IMR-90 (cell line): ENCODE results near the gene OSM. TPM values are rescaled to one million over a fixed set of nuclear protein-coding genes. Genes with fewer than 3 reads are reported as not detected.

Experiments
- ATAC-seq: fragments of 200-7000 bp; cut with Tn5 transposase; 2 replicates; pipeline ENCODE4 v1.9.1; 2020; ENCODE audit warnings: low read depth, mild to moderate bottlenecking, moderate library complexity
- BruUV-seq: library from RNA; stranded (reverse); fragments of 400-500 nt; replicated peaks from 2 replicates; lab custom pipeline; 2021; lab: Mats Ljungman, UMichigan
- CTCF ChIA-PET: fragments of 300-600 bp; formaldehyde crosslinking; extraction: SDS; loops from one replicate; lab custom pipeline; 2021; ENCODE audit warnings: antibody characterized with exemption; lab: Yijun Ruan, JAX
- POLR2A ChIA-PET: fragments of 300-600 bp; sonication (Branson Sonifier 250); formaldehyde crosslinking; loops from one replicate; lab custom pipeline; 2022; ENCODE audit warnings: antibody characterized with exemption; ENCODE audit not compliant: unreplicated experiment; lab: Charles Lee
- DNase-seq: peaks from one replicate; pipeline ENCODE4 v3.0.0; 2013
- H2AFZ ChIP-seq: replicated peaks from 2 replicates; pipeline ENCODE3; 2013; ENCODE audit warnings: low read length, mild to moderate bottlenecking; ENCODE audit not compliant: poor library complexity
- H2AK5ac ChIP-seq: 2 replicates; pipeline ENCODE4 v1.6.1; 2013; ENCODE audit warnings: low read depth, low read length, inconsistent platforms
- H2AK9ac ChIP-seq: replicated peaks from 2 replicates; pipeline ENCODE3; 2013; ENCODE audit warnings: mild to moderate bottlenecking, low read depth, low read length, moderate library complexity; ENCODE audit not compliant: poor library complexity
- H2BK120ac ChIP-seq: 2 replicates; pipeline ENCODE4 v1.6.1; 2013; ENCODE audit warnings: low read depth, low read length, inconsistent platforms
- H2BK15ac ChIP-seq: 3 replicates; pipeline ENCODE4 v1.6.1; 2013; ENCODE audit warnings: low read depth, low read length, inconsistent platforms
- H2BK20ac ChIP-seq: 2 replicates; pipeline ENCODE4 v1.6.1; 2013; ENCODE audit warnings: low read depth, mild to moderate bottlenecking, inconsistent platforms, low read length, moderate library complexity
- H2BK5ac ChIP-seq: 2 replicates; pipeline ENCODE4 v1.6.1; 2013; ENCODE audit warnings: mild to moderate bottlenecking, low read depth, low read length, inconsistent platforms; ENCODE audit not compliant: poor library complexity, severe bottlenecking
- H3K14ac ChIP-seq: replicated peaks from 2 replicates; pipeline ENCODE4 v1.6.1; 2013; ENCODE audit warnings: low read depth, low read length, inconsistent platforms
- H3K18ac ChIP-seq: 2 replicates; pipeline ENCODE4 v1.6.1; 2013; ENCODE audit warnings: low read depth, low read length, control low read depth
- H3K23ac ChIP-seq: 2 replicates; pipeline ENCODE4 v1.6.1; 2013; ENCODE audit warnings: low read depth, low read length, inconsistent platforms
- H3K27ac ChIP-seq: 2 replicates; pipeline ENCODE4 v1.5.1; 2013; ENCODE audit warnings: mild to moderate bottlenecking, control low read depth, low read length; ENCODE audit not compliant: insufficient read depth
- H3K27me3 ChIP-seq: 2 replicates; pipeline ENCODE4 v1.6.1; 2013; ENCODE audit warnings: low read length; ENCODE audit not compliant: control insufficient read depth, insufficient read depth
- H3K36me3 ChIP-seq: 2 replicates; pipeline ENCODE4 v1.6.1; 2013; ENCODE audit warnings: low read length, mixed read lengths; ENCODE audit not compliant: control insufficient read depth, insufficient read depth
- H3K4ac ChIP-seq: 2 replicates; pipeline ENCODE4 v1.6.1; 2013; ENCODE audit warnings: low read depth, low read length, inconsistent platforms
- H3K4me1 ChIP-seq: 2 replicates; pipeline ENCODE4 v1.6.1; 2013; ENCODE audit warnings: low read length, mixed read lengths; ENCODE audit not compliant: control insufficient read depth, insufficient read depth
- H3K4me2 ChIP-seq: 2 replicates; pipeline ENCODE4 v1.6.1; 2013; ENCODE audit warnings: low read depth, mild to moderate bottlenecking, control low read depth, low read length, moderate library complexity
- H3K4me3 ChIP-seq: 2 replicates; pipeline ENCODE4 v1.5.1; 2013; ENCODE audit warnings: low read depth, mild to moderate bottlenecking, control low read depth, low read length, moderate library complexity; ENCODE audit not compliant: insufficient read depth
- H3K56ac ChIP-seq: 2 replicates; pipeline ENCODE4 v1.6.1; 2013; ENCODE audit warnings: low read length, inconsistent platforms; ENCODE audit not compliant: insufficient read depth; ENCODE audit errors: extremely low read depth
- H3K79me1 ChIP-seq, 2 experiments: 2 replicates each; pipeline ENCODE4 v1.6.1; 2013; ENCODE audit warnings: low read length in 2 of 2, inconsistent platforms in 1 of 2, low read depth in 1 of 2
- H3K9ac ChIP-seq: 2 replicates; pipeline ENCODE4 v1.6.1; 2013; ENCODE audit warnings: low read depth, low read length, control low read depth
- H3K9me1 ChIP-seq: 2 replicates; pipeline ENCODE4 v1.6.1; 2013; ENCODE audit warnings: low read length, inconsistent platforms; ENCODE audit not compliant: insufficient read depth
- H3K9me3 ChIP-seq: 2 replicates; pipeline ENCODE4 v1.6.1; 2013; ENCODE audit warnings: low read length; ENCODE audit not compliant: control insufficient read depth, insufficient read depth
- H4K20me1 ChIP-seq: 2 replicates; pipeline ENCODE4 v1.6.1; 2013; ENCODE audit warnings: low read length, inconsistent platforms; ENCODE audit not compliant: insufficient read depth
- H4K5ac ChIP-seq: 2 replicates; pipeline ENCODE4 v1.6.1; 2013; ENCODE audit warnings: mild to moderate bottlenecking, low read depth, low read length, control low read depth
- H4K8ac ChIP-seq, 2 experiments: 2 replicates each; pipeline ENCODE4 v1.6.1; 2013; ENCODE audit warnings: low read depth in 2 of 2, low read length in 2 of 2, control low read depth in 1 of 2, inconsistent platforms in 1 of 2
- H4K91ac ChIP-seq: 2 replicates; pipeline ENCODE4 v1.6.1; 2013; ENCODE audit warnings: low read depth, low read length, inconsistent platforms; ENCODE audit not compliant: insufficient read depth
- CHD1 ChIP-seq: IDR thresholded peaks from 2 replicates; pipeline ENCODE4 v1.6.1; 2012; ENCODE audit warnings: low read depth, low read length, improper control_type of control experiment
- FOS ChIP-seq: fragments of 150-350 bp; IDR thresholded peaks from 2 replicates; pipeline ENCODE4 v1.6.1; 2016; ENCODE audit warnings: low read depth, low read length
- MAFK ChIP-seq: IDR thresholded peaks from 2 replicates; pipeline ENCODE4 v1.6.1; 2012; ENCODE audit warnings: low read depth, low read length, improper control_type of control experiment
- MAZ ChIP-seq: IDR thresholded peaks from 2 replicates; pipeline ENCODE4 v1.6.1; 2012; ENCODE audit warnings: low read depth, mild to moderate bottlenecking, low read length, improper control_type of control experiment, moderate library complexity, borderline replicate concordance
- MXI1 ChIP-seq: IDR thresholded peaks from 2 replicates; pipeline ENCODE4 v1.6.1; 2012; ENCODE audit warnings: low read depth, mild to moderate bottlenecking, low read length, moderate library complexity, borderline replicate concordance
- NFE2L2 ChIP-seq: fragments of 150-350 bp; IDR thresholded peaks from 2 replicates; pipeline ENCODE4 v1.6.1; 2016; ENCODE audit warnings: low read depth, mild to moderate bottlenecking, low read length
- POLR2A ChIP-seq: IDR thresholded peaks from 2 replicates; pipeline ENCODE4 v1.6.1; 2012; ENCODE audit warnings: mild to moderate bottlenecking, low read depth, low read length
- RCOR1 ChIP-seq: IDR thresholded peaks from 2 replicates; pipeline ENCODE4 v1.6.1; 2012; ENCODE audit warnings: mild to moderate bottlenecking, low read length, improper control_type of control experiment; ENCODE audit not compliant: insufficient replicate concordance
- RFX5 ChIP-seq: IDR thresholded peaks from 2 replicates; pipeline ENCODE4 v1.8.0; 2012; ENCODE audit warnings: low read depth, mild to moderate bottlenecking, low read length, moderate library complexity
- SMC3 ChIP-seq: fragments of 150-350 bp; IDR thresholded peaks from 2 replicates; pipeline ENCODE4 v1.6.1; 2016; ENCODE audit warnings: low read depth, mild to moderate bottlenecking, antibody characterized with exemption, low read length, moderate library complexity
- WGBS, 2 experiments: methylation state at CpG; one replicate each; pipeline versions ENCODE4 v1.1.5 to v1.1.7; 2013; ENCODE audit warnings: missing lambda C conversion rate in 2 of 2; ENCODE audit not compliant: insufficient read length in 1 of 2; ENCODE audit errors: extremely low coverage in 2 of 2; 5-methylcytosine and 5-hydroxymethylcytosine counted together
- dilution Hi-C: fragments of 300-500 bp; cut with HindIII; formaldehyde crosslinking; loops from one replicate; pipeline ENCODE4 v1.14.3; 2018; ENCODE audit warnings: low sequenced_read_pairs; ENCODE audit not compliant: unreplicated experiment
- in situ Hi-C: fragments of 300-500 bp; cut with MboI; formaldehyde crosslinking; loops from 3 replicates; pipeline ENCODE4 v1.14.3; 2019; ENCODE audit warnings: low sequenced_read_pairs, inconsistent platforms, mixed read lengths
- intact Hi-C: fragments of 100-400 bp; cut with micrococcal nuclease; formaldehyde crosslinking; loops from 2 replicates; pipeline ENCODE4 v1.10.0; 2022
- polyA plus RNA-seq, 3 experiments: library from polyadenylated mRNA; depleted of rRNA; stranded (reverse); fragments of >200 nt; gene quantifications; 2 replicates each; pipeline ENCODE4 v1.2.3, GENCODE V29; 2012; ENCODE audit warnings: low replicate concordance in 1 of 3
- total RNA-seq: library from RNA; depleted of rRNA; stranded (reverse); fragments of >200 nt; gene quantifications from 2 replicates; pipeline ENCODE4 v1.2.3, GENCODE V29; 2012
- TF ChIP-seq, protein P1 (sequence below): conservative IDR thresholded peaks from 2 replicates; pipeline ENCODE4 v1.5.1; 2012; ENCODE audit warnings: mild to moderate bottlenecking, low read depth, low read length, improper control_type of control experiment
- TF ChIP-seq, protein P2 (sequence below): fragments of 150-350 bp; IDR thresholded peaks from 2 replicates; pipeline ENCODE4 v1.6.1; 2016; ENCODE audit warnings: low read depth, mild to moderate bottlenecking, low read length, moderate library complexity, borderline replicate concordance
- TF ChIP-seq, protein P3 (sequence below): fragments of 150-350 bp; IDR thresholded peaks from 2 replicates; pipeline ENCODE4 v1.6.1; 2017; ENCODE audit warnings: mild to moderate bottlenecking, antibody characterized with exemption, low read length, low read depth

The OSM gene
- total and polyA plus RNA-seq, 2 of the 4 experiments (the other 2 are of a cell fraction) = not detected

- ATAC-seq = no peak
- H4K8ac ChIP-seq = peak overlapping the region; percentile 47 to 61; a peak in 3 of 4 replicates
- peak overlapping the region; percentile 84 for H3K4me2 ChIP-seq
- peak overlapping the region; percentile 92 for H2AFZ ChIP-seq
- WGBS, 2 experiments = 90% methylated on average over 2 of the region's 27 CpGs; no CpG with 5 or more reads in 1 of the 2 experiments
- H3K23ac ChIP-seq = peak overlapping the region; percentile 43; the same call in 1 of the 2 replicates
- in situ Hi-C loops (no loop called here), dilution Hi-C loops (no loop called here), intact Hi-C loops (loop anchor here (1.0 to 2.0 kb wide), 4 partner anchors 25 to 99 kb away; partner anchors contain the start of genes CCDC157, RNF215, SF3A1 and TBC1D10A)
- H3K18ac ChIP-seq = no peak overlapping the region
- peak overlapping the region; percentile 73 for H3K4ac ChIP-seq
- ChIA-PET CTCF (interaction anchor here (0.6 to 2.0 kb wide), 12 partner anchors 11 to 184 kb away, joined by 3 to 9 read pairs (median 4); partner anchors contain the start of gene SEC14L2), POLR2A (interaction anchor here (0.6 to 1.1 kb wide), 2 partner anchors 38 to 99 kb away, joined by 3 to 5 read pairs; partner anchors contain the start of genes RNF215 and TBC1D10A)
- H3K9me3 ChIP-seq = no peaks in the 10 kb centered on the region
- H2BK20ac ChIP-seq = no peak overlapping the region
- H3K27me3 ChIP-seq = no peaks in the 10 kb centered on the region
- peaks cover 0 to 14% of the 10 kb centered on the region in 2 experiments; a peak in 3 of 4 replicates for H3K79me1 ChIP-seq
- peaks cover 6% of the 10 kb centered on the region for H3K9me1 ChIP-seq
- H2AK9ac ChIP-seq = peak overlapping the region; percentile 84
- H4K91ac ChIP-seq = peak overlapping the region; percentile 35; the same call in 1 of the 2 replicates
- peak overlapping the region; percentile 80 for H3K9ac ChIP-seq
- no peak overlapping the region for H2BK15ac ChIP-seq
- H4K5ac ChIP-seq = peak overlapping the region; percentile 4; the same call in 1 of the 2 replicates
- peak overlapping the region; percentile 90 for H3K4me3 ChIP-seq
- peaks cover 20% of the 10 kb centered on the region; the same call in 1 of the 2 replicates for H3K4me1 ChIP-seq
- H3K36me3 ChIP-seq = peaks cover 42% of the 10 kb centered on the region
- H2BK5ac ChIP-seq = no peak overlapping the region
- H4K20me1 ChIP-seq = peaks cover 15% of the 10 kb centered on the region
- no peak for DNase-seq
- H3K56ac ChIP-seq = peak overlapping the region; percentile 38; the same call in 1 of the 2 replicates
- no TSS peak for BruUV-seq
- peak overlapping the region; percentile 43 for H2AK5ac ChIP-seq
- peak overlapping the region; percentile 57 for H3K27ac ChIP-seq
- peak overlapping the region; percentile 74 for H3K14ac ChIP-seq
- no peak overlapping the region for H2BK120ac ChIP-seq
- TF ChIP-seq MXI1 = no peak
- TF ChIP-seq POLR2A = no peak
- no peak for TF ChIP-seq MAFK
- no peak for TF ChIP-seq MAZ
- TF ChIP-seq NFE2L2 = no peak
- TF ChIP-seq, protein P1, sequence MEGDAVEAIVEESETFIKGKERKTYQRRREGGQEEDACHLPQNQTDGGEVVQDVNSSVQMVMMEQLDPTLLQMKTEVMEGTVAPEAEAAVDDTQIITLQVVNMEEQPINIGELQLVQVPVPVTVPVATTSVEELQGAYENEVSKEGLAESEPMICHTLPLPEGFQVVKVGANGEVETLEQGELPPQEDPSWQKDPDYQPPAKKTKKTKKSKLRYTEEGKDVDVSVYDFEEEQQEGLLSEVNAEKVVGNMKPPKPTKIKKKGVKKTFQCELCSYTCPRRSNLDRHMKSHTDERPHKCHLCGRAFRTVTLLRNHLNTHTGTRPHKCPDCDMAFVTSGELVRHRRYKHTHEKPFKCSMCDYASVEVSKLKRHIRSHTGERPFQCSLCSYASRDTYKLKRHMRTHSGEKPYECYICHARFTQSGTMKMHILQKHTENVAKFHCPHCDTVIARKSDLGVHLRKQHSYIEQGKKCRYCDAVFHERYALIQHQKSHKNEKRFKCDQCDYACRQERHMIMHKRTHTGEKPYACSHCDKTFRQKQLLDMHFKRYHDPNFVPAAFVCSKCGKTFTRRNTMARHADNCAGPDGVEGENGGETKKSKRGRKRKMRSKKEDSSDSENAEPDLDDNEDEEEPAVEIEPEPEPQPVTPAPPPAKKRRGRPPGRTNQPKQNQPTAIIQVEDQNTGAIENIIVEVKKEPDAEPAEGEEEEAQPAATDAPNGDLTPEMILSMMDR = no peak
- no peak for TF ChIP-seq RCOR1
- TF ChIP-seq, protein P2, sequence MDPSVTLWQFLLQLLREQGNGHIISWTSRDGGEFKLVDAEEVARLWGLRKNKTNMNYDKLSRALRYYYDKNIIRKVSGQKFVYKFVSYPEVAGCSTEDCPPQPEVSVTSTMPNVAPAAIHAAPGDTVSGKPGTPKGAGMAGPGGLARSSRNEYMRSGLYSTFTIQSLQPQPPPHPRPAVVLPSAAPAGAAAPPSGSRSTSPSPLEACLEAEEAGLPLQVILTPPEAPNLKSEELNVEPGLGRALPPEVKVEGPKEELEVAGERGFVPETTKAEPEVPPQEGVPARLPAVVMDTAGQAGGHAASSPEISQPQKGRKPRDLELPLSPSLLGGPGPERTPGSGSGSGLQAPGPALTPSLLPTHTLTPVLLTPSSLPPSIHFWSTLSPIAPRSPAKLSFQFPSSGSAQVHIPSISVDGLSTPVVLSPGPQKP = no peak
- TF ChIP-seq SMC3 = no peak
- TF ChIP-seq, protein P3, sequence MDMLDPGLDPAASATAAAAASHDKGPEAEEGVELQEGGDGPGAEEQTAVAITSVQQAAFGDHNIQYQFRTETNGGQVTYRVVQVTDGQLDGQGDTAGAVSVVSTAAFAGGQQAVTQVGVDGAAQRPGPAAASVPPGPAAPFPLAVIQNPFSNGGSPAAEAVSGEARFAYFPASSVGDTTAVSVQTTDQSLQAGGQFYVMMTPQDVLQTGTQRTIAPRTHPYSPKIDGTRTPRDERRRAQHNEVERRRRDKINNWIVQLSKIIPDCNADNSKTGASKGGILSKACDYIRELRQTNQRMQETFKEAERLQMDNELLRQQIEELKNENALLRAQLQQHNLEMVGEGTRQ = no peak
- TF ChIP-seq RFX5 = no peak
- no peak for TF ChIP-seq CHD1
- no peak for TF ChIP-seq FOS
Observed at GRCh38 chr22:30288419-30289140, 21.9 kb upstream of the OSM start.
